ENCODE data around the gene LIMS2.

Gene LIMS2

GRCh38 chr2:127597046-127597983 lies 78.0 kb downstream of the LIMS2 start:
- TF ChIP-seq CTCF (IDR thresholded peaks at IDR 0.05; ENCODE audit: extremely low read depth, missing control alignments), result no peak
- no peak for DNase-seq (ENCODE audit: low spot score)

GRCh38 chr2:127596311-127597045 lies 78.9 kb downstream of the LIMS2 start:
- no peak for TF ChIP-seq CTCF (IDR thresholded peaks at IDR 0.05; ENCODE audit: extremely low read depth, missing control alignments)
- no peak for DNase-seq (ENCODE audit: low spot score)

- DNase-seq (ENCODE audit: low spot score), result no peak
- TF ChIP-seq CTCF (IDR thresholded peaks at IDR 0.05; ENCODE audit: extremely low read depth, missing control alignments), result no peak
Observed at GRCh38 chr2:127594116-127594591, 81.2 kb downstream of the LIMS2 start.

GRCh38 chr2:127593228-127594115 lies 81.9 kb downstream of the LIMS2 start:
- no peak for DNase-seq (ENCODE audit: low spot score)
- no peak for TF ChIP-seq CTCF (IDR thresholded peaks at IDR 0.05; ENCODE audit: extremely low read depth, missing control alignments)

- no peak for DNase-seq (ENCODE audit: low spot score)
- no peak for TF ChIP-seq CTCF (IDR thresholded peaks at IDR 0.05; ENCODE audit: extremely low read depth, missing control alignments)
Observed at GRCh38 chr2:127592761-127593227, 82.5 kb downstream of the LIMS2 start.

GRCh38 chr2:127591221-127591923 lies 84.0 kb downstream of the LIMS2 start:
- peak; percentile 90 for DNase-seq (ENCODE audit: low spot score)
- peak; percentile 92 for TF ChIP-seq CTCF (IDR thresholded peaks at IDR 0.05; ENCODE audit: extremely low read depth, missing control alignments)
